ENCODE data around the gene ADAMTSL4.
"Not testable (repeated sequence)": the region's sequence is repeated elsewhere in the genome, so short reads cannot be mapped to it uniquely, and the experiment has no call there.

DNA sequence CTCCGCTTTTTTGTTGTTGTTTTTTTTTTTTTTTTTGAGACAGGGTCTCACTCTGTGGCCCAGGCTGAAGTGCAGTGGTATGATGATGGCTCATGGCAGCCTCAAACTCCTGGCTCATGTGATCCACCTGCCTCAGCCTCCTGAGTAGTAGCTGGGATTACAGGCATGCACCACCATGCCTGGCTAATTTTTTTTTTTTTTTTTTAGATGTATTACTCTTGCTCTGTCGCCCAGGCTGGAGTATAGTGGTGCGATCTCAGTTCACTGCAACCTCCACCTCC is 56.2 kb downstream of the ADAMTSL4 start:
- TF ChIP-seq EZH2phosphoT487 (IDR thresholded peaks at IDR 0.05), result not testable (repeated sequence)
- TF ChIP-seq, protein P1, sequence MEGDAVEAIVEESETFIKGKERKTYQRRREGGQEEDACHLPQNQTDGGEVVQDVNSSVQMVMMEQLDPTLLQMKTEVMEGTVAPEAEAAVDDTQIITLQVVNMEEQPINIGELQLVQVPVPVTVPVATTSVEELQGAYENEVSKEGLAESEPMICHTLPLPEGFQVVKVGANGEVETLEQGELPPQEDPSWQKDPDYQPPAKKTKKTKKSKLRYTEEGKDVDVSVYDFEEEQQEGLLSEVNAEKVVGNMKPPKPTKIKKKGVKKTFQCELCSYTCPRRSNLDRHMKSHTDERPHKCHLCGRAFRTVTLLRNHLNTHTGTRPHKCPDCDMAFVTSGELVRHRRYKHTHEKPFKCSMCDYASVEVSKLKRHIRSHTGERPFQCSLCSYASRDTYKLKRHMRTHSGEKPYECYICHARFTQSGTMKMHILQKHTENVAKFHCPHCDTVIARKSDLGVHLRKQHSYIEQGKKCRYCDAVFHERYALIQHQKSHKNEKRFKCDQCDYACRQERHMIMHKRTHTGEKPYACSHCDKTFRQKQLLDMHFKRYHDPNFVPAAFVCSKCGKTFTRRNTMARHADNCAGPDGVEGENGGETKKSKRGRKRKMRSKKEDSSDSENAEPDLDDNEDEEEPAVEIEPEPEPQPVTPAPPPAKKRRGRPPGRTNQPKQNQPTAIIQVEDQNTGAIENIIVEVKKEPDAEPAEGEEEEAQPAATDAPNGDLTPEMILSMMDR (IDR thresholded peaks at IDR 0.05), result not testable (repeated sequence)

Measured in neural progenitor cell (in vitro differentiated cells).